GM12874 (cell line): ENCODE data around the gene DPP10.

Experiments used
- CTCF ChIP-seq: IDR thresholded peaks from 2 replicates; pipeline ENCODE4 v1.5.1; 2011; ENCODE audit warnings: low read depth, mild to moderate bottlenecking, control low read depth, low read length, moderate library complexity; ENCODE audit not compliant: insufficient read depth

DPP10 gene

GRCh38 chr2:114609203-114609602, 166.8 kb downstream of the DPP10 start:
- no peak for TF ChIP-seq CTCF

DNA sequence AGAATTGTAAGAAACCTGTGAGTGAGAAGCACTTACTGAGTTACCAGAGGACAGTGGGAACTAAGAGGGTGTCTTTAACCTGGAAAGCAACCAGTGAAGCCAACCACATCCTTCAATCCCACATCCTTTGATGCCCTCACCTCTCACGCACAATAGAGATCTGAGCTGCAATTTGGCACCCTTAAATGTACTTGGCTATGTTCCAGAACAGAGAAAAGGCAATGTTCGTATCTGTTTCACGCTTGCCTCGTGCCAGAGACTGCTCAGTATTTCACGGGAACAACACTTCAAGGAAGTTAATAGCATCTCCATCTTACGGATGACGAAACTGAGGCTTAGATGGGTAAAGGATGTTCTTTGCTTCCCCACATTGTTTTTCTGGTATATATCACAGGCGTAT, 167.4 kb downstream of the DPP10 start:
- TF ChIP-seq CTCF: no peak

DNA sequence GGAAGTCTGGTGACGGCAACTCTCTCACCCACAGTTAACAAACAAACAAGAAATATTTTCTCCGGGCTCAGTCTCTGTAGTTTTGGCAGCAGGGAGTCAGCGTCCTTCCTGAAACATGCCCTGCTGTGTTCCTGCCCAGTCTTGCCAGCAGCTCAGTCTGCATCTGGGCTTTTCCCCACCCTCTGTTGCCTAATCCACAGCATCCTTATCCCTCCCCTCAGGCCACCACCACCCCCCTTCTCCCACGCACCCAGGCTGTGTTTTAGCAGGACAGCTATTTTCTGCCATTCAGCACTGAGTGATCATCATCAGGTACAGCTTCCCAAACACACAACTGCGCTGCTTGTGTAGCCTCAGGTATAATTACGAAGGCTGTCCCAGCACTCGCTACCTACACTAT, 168.2 kb downstream of the DPP10 start:
- no peak for TF ChIP-seq CTCF

- TF ChIP-seq CTCF: no peak
Observed at GRCh38 chr2:114614592-114614991, 172.2 kb downstream of the DPP10 start.

DNA sequence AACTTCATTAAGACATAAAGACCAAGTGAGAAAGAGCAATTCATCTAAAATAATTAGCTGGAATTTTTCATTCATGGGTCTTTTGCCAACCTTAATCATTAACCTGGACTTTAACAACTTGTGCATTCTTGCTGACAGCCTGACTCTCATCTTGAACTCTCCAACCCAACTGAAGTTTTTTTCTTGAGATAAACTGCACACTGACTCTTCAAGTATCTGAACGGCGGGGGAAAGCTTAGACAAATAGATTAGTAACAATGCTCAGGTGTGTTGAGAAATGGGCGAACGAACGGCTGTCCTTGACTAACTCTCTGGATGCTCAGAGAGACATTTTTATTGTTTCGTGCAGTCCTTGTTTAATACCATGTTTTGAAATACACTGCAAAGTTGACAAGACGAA, 186.0 kb downstream of the DPP10 start:
- TF ChIP-seq CTCF: no peak

- no peak for TF ChIP-seq CTCF
Observed at GRCh38 chr2:114631146-114631545, 188.7 kb downstream of the DPP10 start.

DNA sequence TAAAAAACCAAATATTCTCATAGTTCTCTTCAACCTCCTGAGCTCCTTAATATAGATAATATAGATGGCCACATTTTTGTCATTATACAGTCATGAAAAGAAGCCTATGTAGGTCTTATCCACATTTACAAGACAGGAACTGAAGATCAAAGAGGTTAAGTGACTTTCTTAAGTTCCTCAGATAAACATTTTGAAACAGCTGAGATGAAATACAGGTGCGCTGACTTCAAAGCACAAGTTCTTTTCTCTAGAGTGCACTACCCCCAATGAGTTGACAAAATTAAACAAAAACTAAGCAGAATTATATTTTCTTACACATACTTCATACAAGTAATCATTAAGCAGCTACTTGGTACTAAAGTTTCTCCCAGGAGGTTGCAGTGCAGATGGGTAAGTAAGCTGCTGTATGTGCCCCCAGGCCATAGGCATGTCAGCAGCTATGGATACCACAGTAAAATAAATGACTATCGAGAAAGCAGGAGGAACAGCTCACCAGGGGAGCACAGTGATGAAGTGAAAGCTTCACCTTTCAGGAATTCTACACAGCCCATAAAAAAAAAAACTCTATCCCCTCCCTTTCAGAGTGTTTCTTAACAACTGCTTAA, 199.8 kb downstream of the DPP10 start:
- TF ChIP-seq CTCF: no peak
